Lower lobe of right lung (tissue), 2 donors: ENCODE results near the gene FIGLA. TPM values are rescaled to one million over a fixed set of nuclear protein-coding genes. Genes with fewer than 3 reads are reported as not detected.
A peak's percentile ranks its signal among the peaks of the same experiment; 100 is the strongest.

Experiments used
- ATAC-seq, 2 donors: fragments of 200-7000 bp; cut with Tn5 transposase; one replicate each; pipeline ENCODE4 v1.9.1; 2020 to 2022; ENCODE audit warnings: mild to moderate bottlenecking in 2 of 2, moderate library complexity in 2 of 2
- DNase-seq: peaks from one replicate; pipeline ENCODE4 v3.0.0-alpha.2; 2020
- H3K27ac ChIP-seq: fragments of 200-600 bp; one replicate; pipeline ENCODE4 v1.8.0; 2022
- H3K27me3 ChIP-seq: fragments of 200-600 bp; one replicate; pipeline ENCODE4 v1.8.0; 2022; ENCODE audit warnings: low read depth
- H3K36me3 ChIP-seq: fragments of 200-600 bp; one replicate; pipeline ENCODE4 v1.8.0; 2022; ENCODE audit warnings: mild to moderate bottlenecking
- H3K4me1 ChIP-seq: fragments of 200-600 bp; one replicate; pipeline ENCODE4 v1.8.0; 2022
- H3K4me3 ChIP-seq: fragments of 200-600 bp; one replicate; pipeline ENCODE4 v1.8.0; 2022; ENCODE audit warnings: mild to moderate bottlenecking
- H3K9me3 ChIP-seq: fragments of 200-600 bp; one replicate; pipeline ENCODE4 v1.8.0; 2022
- intact Hi-C: fragments of 100-400 bp; cut with DNase I; formaldehyde crosslinking; loops from one replicate; pipeline ENCODE4 v1.11.0; 2022
- total RNA-seq: library from RNA; stranded (reverse); fragmentation: NEBNext Ultra II Directional; extraction: Animal tissue kit (Norgen Biotek cat#: 25700); gene quantifications from one replicate; pipeline ENCODE4 v1.2.1, GENCODE V29; 2021
- TF ChIP-seq, protein P1 (sequence below): fragments of 200-600 bp; IDR thresholded peaks from one replicate; pipeline ENCODE4 v1.8.0; 2022; ENCODE audit warnings: antibody characterized with exemption, mild to moderate bottlenecking
- donor health status: DM: no; HTN: yes; CAD: no; lungs with severe emphysema.

The FIGLA gene
- total RNA-seq, 1 donor from 2014 or later, result not detected

GRCh38 chr2:70822843-70823242 lies 32.4 kb upstream of the FIGLA start:
- DNase-seq, result no peak
- no peaks in the 10 kb centered on the region for H3K36me3 ChIP-seq
- TF ChIP-seq, protein P1, sequence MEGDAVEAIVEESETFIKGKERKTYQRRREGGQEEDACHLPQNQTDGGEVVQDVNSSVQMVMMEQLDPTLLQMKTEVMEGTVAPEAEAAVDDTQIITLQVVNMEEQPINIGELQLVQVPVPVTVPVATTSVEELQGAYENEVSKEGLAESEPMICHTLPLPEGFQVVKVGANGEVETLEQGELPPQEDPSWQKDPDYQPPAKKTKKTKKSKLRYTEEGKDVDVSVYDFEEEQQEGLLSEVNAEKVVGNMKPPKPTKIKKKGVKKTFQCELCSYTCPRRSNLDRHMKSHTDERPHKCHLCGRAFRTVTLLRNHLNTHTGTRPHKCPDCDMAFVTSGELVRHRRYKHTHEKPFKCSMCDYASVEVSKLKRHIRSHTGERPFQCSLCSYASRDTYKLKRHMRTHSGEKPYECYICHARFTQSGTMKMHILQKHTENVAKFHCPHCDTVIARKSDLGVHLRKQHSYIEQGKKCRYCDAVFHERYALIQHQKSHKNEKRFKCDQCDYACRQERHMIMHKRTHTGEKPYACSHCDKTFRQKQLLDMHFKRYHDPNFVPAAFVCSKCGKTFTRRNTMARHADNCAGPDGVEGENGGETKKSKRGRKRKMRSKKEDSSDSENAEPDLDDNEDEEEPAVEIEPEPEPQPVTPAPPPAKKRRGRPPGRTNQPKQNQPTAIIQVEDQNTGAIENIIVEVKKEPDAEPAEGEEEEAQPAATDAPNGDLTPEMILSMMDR, result no peak

GRCh38 chr2:70820499-70820898 lies 30.1 kb upstream of the FIGLA start, which contains the start of gene CLEC4F:
Gene CLEC4F, minus strand, starts transcription at chr2:70820599. Its CDS starts 76 bp downstream, at chr2:70820523.
- Histone ChIP-seq H3K27me3 (peaks cover 5% of the 10 kb centered on the region), H3K4me3 (no peak within 1 kb of the TSS), H3K9me3 (no peaks in the 10 kb centered on the region), H3K36me3 (no peaks in the 10 kb centered on the region), H3K27ac (no peak within 1 kb of the TSS), H3K4me1 (no peaks in the 10 kb centered on the region)
- DNase-seq (no peak), ATAC-seq (no peak)
- intact Hi-C loops, result no loop called here
- TF ChIP-seq, protein P1, result no peak

More at GRCh38 chr2:70822843-70823242, 32.4 kb upstream of the FIGLA start:
- H3K27me3 ChIP-seq, result peaks cover 1% of the 10 kb centered on the region
- H3K4me3 ChIP-seq, result no peak overlapping the region
- no peaks in the 10 kb centered on the region for H3K9me3 ChIP-seq
- intact Hi-C loops, result no loop called here
- no peaks in the 10 kb centered on the region for H3K4me1 ChIP-seq
- ATAC-seq, result no peak
- no peak overlapping the region for H3K27ac ChIP-seq

DNA sequence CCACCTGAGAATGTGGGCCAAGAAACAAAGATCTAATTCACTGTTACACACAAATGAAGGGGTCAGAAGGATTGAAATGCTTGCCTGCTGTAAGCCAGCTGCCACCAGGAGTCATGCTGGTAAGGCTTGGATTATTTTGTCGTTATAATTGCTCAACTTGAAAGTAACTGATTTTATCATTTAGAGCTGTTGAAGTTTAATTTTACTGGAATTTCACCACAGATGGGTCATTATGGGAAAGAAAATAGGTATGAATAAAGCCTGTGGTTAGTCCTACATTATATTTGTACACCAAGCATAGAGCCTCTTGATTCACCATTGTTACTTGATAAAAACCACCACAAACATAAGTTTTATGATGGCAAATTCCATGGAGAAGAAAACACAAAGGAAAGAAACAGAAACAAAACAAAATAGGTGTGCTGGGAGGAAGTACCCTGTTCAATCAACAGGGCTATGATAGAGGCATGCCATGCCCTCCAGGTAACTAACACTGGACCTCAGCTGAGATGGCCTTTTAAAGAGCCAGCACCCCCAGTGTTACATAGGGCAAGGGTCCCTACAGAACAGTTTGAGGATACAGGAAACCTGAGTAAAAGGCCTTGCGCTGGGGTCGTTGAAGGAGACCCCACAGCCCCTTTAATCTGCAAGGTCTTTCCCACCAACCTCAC lies 27.0 kb upstream of the FIGLA start:
- intact Hi-C loops, result no loop called here
- DNase-seq, result no peak

GRCh38 chr2:70816726-70817125 lies 26.3 kb upstream of the FIGLA start:
- Histone ChIP-seq H3K9me3 (no peaks in the 10 kb centered on the region), H3K27ac (no peak overlapping the region), H3K36me3 (no peaks in the 10 kb centered on the region), H3K4me3 (no peak overlapping the region), H3K4me1 (no peaks in the 10 kb centered on the region), H3K27me3 (peaks cover 10% of the 10 kb centered on the region)
- TF ChIP-seq, protein P1, result no peak
- ATAC-seq, result no peak
- no peak for DNase-seq
- intact Hi-C loops, result no loop called here

More for the DNA sequence above, 27.0 kb upstream of the FIGLA start:
- TF ChIP-seq, protein P1, result no peak
- H3K9me3 ChIP-seq, result no peaks in the 10 kb centered on the region
- no peak overlapping the region for H3K4me3 ChIP-seq
- no peaks in the 10 kb centered on the region for H3K36me3 ChIP-seq
- no peak for ATAC-seq
- H3K27me3 ChIP-seq, result peaks cover 10% of the 10 kb centered on the region
- no peaks in the 10 kb centered on the region for H3K4me1 ChIP-seq
- no peak overlapping the region for H3K27ac ChIP-seq

- intact Hi-C loops, result no loop called here
- H3K27me3 ChIP-seq, result peaks cover 6% of the 10 kb centered on the region
- ATAC-seq (peak in 1 of 2 donors; percentile 39), DNase-seq (no peak)
- H3K36me3 ChIP-seq, result no peaks in the 10 kb centered on the region
- H3K4me1 ChIP-seq, result no peaks in the 10 kb centered on the region
- TF ChIP-seq, protein P1, result no peak
- H3K4me3 ChIP-seq, result no peak overlapping the region
- no peaks in the 10 kb centered on the region for H3K9me3 ChIP-seq
- no peak overlapping the region for H3K27ac ChIP-seq
These were observed 18.8 kb upstream of the FIGLA start for GRCh38 chr2:70808983-70809958.
